ENCODE measurements around the gene TCF3.

- no peak for TF ChIP-seq POLR2A (IDR thresholded peaks at IDR 0.05; ENCODE audit: low read depth, low read length)
- no peak for TF ChIP-seq TAF1 (IDR thresholded peaks at IDR 0.05; ENCODE audit: borderline replicate concordance, low read depth, low read length)
- no peak for TF ChIP-seq POLR2AphosphoS5 (IDR thresholded peaks at IDR 0.05; ENCODE audit: low read depth, low read length)
Measured at GRCh38 chr19:1629256-1629808, 23.1 kb downstream of the TCF3 start.
